GM20431 (cell line): ENCODE measurements around the gene SYNDIG1.

Experiments
- in situ Hi-C: fragments of 300-500 bp; cut with MseI, MboI; formaldehyde crosslinking; loops from one replicate; pipeline ENCODE4 v1.15.0; 2020; ENCODE audit warnings: low sequenced_read_pairs; ENCODE audit not compliant: unreplicated experiment

Gene SYNDIG1

DNA sequence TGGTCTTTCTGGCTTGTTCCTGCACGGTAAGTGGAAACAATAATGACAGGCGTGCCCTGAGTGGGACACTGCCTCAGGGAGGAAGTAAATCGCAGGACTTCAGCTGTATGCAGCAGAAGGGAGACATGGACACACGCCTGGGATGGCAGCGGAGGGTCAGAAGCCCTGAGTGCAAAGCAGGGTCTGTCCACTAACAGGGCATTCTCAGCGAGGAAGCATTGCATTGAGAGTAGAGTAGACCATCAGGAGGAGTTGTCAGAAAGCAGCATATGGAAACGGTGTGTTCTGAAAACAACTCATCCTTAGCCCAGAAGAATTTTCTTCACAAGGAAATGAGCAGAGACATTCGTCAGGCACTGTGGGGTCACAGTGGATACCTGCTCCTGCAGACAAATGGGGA lies 134.0 kb downstream of the SYNDIG1 start:
- in situ Hi-C loops, result no loop called here

DNA sequence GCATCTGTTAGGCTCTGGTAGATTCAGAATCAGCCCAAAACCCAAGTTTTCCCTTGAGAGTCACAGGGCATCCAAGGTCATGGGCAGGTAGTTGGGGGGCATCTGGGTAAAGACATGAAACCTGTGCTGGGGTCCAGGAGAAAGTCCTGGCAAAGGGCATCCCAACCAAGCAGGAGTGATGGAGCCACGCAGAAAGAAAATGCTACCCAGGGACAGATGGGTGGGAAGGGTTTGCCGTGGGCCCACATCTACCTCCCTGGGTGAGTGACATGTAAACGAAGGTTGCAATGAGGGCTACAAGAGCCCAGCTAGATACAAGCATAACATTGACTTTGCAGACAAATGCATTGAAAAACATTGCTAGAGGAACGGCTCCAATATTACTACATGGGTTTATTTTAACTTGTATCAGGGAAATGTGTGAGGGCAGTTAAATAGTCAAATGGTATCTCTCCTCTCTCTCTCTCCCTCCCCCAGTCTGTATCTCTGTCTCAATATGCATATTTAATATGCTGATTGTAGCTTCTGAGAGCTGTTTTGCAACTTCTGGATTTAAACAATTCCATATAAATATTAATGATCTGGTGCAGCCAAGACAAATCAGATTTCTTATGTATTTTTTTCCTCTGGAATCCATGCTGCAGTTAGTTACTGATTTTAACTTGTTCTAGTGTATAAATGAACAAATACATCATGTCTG lies 135.7 kb downstream of the SYNDIG1 start:
- in situ Hi-C loops, result no loop called here

DNA sequence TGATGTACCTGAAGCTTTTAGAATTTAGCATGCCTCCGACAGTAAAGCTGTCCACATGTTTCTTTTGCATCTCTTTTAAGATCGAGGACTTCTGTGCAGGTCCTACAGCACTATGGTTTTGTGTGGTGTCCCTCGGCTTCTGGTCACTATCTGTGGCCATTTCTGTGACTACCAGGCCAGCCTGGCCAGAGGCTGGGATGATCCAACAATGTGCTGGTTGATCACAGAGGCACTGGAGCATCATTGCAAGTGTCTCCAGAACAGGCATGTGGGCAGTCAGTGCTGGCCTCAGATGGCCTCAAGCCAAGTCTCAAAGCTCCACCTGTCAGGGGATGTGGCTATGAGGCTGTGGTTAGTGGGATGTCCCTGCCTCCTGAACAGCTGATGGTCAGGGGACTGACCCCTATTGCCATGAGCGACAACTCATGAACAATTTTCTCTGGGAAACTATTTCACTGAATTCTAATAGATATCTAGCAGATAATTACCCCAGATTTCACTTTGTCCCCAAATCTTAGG lies 136.6 kb downstream of the SYNDIG1 start:
- in situ Hi-C loops, result no loop called here

DNA sequence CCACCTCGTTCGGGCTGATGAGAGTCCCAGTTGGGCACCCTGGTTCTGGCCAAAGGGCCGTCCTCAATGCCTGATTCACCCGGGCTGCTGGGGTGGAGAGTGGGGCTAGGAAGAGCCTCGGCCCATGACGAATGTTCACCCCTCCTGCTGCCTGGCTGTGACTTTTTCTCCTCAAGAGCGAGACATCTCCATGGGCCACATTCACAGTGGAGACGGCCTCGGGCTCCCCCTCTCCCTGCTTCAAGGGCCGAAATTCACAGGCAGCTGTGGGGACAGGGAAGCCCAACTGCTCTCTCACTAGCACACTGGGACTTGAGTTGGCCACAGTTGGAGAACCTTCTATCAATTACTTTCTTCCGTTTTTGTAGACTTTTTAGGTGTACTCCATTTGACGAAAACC lies 138.0 kb downstream of the SYNDIG1 start:
- in situ Hi-C loops, result no loop called here

DNA sequence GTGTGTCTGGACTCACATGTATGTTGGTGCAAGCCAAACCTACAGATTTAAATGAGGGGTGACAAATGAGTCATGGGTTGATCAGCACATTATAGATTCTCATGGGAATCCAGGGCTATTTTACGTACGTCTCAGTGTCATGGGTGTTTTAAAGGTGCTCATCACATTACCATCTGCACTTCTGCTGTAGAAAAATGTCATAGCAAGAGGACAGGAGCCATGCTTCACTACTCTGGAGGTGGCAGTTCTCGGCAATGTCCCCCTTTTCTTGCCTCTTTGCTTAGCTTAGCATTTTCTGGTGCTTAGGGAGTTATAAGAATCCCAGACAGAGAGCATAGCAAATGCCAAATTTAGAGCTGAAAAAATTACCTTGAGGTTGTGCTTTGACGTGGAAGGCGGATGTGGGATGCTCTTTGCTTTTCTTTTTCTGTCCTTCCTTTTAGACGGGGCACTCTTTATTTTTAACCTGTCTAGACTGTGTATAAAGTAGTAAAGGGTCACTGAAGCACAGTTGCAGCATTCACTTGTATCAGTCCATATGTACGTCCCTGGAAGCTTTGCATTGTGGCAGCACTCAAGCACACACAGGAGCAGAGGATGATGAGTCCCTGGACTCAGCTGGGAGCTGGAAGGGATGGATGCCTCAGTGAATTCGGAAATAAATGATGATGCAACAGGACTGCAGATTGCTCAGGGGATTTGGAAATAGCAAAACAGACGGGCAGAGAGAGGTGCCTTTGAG lies 139.7 kb downstream of the SYNDIG1 start:
- in situ Hi-C loops, result no loop called here

DNA sequence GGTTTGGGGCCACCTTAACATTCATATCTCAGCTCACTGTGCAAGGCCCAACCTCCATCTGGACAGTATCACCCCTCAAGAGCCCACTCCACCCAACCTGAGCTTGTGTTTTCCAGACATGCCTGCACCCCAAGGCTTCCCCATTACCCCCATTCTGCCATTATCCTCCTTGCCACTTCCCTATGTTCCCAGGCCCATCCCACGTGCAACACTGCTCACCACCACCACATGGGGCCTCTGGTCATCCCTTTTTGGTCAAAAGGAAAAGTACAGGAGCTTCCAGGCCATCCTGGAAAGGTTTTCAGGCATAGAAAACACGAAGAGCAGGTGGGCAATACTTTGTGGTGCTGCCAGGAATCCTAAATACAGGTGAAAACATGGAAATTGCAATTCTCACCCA lies 140.3 kb downstream of the SYNDIG1 start:
- in situ Hi-C loops, result no loop called here

DNA sequence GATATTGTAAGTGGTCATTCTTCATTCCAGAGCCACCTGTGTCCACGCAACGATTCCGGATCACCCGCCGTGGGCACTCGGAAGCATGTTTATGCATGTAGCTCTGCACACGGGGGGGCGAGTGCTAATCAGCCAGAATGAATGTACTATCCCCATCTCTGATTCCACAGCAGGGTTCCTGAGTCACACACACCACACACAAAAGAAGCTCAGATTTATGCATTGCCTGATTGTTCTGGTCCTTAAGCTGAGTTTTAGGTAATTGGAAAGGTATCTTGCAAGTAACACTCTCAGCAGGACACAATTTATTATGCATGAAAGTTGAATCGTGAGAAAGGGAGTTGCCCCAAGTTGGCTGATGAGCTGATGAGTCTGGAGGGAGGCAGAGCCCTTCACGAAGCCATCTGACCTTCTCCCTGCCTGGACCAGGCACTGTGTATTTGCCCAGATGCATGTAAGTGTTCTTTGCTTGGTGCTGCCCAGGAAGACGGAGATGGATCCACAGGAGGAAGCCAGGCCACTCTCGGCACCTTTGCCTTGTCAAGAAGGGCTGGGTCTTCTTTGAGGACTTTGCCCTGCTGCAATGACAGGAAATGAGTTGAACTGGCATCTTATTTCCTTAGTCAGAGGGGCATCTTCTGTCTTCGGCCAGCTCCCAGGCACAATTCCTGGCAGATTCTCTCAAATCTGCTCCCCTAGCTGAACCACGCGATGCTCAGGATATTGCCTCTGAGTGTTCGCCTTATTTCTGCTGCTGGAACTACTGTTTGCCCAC lies 141.1 kb downstream of the SYNDIG1 start:
- in situ Hi-C loops, result no loop called here

DNA sequence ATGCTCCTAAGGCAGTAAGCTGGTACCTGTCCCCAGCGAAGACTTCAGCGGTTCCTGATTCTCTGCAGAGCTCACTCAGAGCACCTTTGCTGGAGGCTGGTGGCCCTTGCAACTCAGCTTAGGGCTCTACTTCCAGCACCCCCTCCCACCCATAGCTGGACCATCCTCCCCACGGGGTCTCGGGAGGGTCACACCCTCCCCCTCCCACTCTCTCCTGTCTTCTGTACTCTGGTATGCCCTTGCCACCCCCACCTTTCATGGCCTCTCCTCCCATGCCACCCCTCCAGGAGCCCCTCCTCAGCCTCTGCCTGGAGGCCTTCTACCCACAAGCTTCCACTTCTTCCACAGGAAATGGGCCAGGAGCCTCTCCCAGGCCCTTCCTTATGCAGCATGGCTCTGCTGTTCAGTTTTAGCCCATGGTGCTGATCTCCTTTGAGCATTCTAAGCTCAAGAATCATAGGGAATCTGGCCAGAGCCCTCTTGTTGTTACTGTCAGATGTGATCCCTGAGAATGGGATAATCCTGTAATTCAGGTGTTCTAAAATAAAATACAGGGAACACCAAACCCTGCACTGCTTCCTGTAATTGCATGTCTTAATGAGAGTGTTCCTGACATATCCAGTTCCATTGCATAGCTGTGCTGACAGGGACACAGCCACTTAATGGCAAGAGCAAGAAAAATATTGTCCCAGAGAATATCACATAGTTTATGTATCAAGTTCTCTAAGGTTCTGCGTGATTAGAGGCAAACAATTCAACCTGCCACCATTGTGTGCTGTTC lies 142.1 kb downstream of the SYNDIG1 start:
- in situ Hi-C loops, result no loop called here

DNA sequence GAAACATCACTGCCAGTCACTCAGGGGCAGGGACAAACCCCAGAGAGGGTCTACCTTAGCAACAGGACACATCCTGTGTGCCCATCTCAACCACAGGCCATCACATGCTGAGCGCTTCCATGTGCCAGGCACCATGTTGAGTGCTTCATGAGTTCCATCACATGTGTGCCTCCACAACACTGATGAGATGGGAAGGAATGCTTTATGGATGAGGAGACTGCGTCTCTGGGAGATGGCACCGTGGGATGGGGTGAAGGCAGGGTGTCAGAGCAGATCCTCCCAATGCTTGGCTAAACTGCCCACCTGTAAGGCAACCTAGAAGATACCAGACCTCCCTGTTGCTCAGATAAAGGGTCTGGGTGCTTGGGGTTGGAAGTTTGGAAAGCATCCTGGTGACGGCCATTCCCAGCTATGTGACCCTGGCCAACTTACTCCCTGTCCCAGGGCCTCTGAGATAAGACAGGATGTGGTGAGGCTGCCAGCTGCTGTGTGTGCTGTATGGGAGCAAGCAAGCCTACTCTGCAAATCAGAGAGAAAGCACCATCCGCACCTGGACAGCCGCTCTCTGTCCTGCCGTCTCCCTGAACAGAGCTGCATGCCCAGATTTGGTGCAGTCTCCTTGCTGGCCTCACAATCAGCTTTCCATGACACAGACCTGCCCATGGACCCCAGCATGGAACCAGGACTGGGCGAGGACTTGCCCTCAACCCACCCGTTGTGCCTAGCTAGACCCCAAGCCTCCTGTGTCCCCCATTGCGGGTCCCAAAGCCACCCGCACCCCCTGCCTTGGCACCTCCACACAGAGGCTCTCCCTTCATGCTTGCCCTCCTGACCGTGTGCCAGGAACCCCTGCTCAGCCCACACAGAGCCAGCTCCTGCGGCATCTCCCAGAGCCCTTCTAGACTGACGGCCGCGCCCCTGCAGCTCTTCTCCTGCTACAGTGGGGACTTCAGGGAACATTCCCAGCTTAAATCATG lies 143.7 kb downstream of the SYNDIG1 start:
- in situ Hi-C loops, result no loop called here

DNA sequence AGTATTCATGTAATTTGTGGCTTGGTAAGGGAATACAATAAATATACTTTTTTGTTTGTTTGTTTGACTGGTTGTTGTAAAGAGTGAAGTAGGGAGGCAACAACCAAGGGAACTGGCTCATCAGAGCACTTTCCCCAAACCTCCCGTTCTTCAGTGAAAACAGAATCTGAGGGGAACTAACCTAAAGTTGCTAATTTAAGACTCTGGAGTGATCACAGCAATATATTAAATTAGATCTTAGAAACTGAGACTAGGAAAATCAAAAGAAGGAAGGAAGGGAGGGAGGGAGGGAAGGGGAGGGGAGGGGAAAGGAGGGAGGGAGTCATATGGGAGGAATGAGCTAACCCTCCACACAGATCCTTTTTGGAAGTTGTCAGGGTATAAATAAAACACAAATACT lies 144.9 kb downstream of the SYNDIG1 start:
- in situ Hi-C loops, result no loop called here

DNA sequence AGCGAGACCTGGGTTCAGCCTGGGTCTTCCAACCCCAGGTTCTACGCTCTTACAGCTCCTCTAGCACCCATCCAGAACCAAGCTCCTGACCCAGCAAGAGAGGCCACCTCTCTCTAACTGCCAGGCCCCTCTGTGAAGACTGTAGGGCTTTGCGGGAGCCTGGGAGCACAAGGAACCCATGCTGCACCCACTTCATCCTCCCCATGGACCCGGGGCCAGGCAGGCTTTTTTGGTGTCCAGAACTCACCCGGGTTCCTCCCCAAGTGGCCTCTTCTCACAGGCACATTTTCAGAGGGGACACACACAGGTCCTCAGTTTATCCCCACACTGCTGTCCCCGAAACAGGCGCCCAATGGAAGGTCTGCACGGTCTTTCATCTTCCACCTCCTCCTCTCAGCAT lies 145.9 kb downstream of the SYNDIG1 start:
- in situ Hi-C loops, result no loop called here

DNA sequence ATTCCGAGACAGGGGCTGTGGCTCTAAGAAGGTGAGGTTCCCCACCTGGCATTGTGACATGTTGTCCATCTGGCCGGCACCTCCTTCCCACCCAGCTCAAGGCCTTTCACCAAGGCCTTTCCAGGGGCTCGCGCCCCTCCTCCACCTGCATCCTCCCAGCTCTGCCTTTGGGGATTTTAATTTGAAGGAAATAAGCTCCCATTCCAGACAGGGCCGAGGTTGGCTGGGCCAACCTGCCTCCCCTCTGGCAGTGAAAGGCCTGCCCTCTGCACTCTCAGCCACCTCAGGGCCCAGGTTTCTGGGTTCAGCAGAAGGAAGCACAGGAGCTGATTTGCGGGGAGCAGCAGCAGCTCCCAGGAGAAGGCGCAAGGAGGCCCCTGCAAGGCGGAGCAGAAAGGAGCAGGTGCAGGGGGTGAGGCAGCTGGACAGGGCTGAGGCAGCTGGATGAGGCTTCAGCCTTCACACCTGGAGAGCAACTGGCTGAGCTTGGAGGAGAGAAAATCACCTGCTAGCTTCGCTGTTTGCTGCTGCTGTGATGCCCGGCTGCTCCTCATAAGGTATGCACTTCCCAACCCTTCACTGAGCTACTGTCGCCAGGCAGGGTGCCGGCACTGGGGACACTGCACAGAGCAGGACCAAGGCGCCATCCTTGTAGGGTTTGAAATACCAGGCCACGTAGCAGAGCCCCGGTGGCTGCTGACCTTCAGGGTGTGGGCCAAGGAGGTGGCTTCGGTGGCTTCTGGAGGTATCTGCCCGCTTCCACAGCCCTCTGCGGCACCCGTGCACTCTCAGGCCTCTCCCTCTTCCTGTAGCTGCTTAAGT lies 147.0 kb downstream of the SYNDIG1 start:
- in situ Hi-C loops, result no loop called here

DNA sequence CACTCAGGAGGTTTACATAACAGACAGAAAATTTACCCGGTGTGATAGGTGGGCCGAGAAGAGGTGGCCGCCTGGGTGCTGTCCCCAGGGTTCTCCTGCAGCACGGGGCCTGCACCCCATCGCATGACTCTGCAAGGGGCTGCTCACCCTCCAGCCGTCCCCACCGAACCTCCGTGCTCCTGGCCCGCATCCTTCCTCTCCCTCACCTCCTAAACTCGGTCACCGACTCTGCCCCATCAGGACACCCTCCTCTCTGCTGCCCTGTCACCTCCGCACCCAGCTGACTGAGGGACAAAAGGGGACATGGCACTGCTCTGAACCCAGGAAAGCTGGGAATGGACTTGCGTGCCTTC lies 147.6 kb downstream of the SYNDIG1 start:
- in situ Hi-C loops, result no loop called here

DNA sequence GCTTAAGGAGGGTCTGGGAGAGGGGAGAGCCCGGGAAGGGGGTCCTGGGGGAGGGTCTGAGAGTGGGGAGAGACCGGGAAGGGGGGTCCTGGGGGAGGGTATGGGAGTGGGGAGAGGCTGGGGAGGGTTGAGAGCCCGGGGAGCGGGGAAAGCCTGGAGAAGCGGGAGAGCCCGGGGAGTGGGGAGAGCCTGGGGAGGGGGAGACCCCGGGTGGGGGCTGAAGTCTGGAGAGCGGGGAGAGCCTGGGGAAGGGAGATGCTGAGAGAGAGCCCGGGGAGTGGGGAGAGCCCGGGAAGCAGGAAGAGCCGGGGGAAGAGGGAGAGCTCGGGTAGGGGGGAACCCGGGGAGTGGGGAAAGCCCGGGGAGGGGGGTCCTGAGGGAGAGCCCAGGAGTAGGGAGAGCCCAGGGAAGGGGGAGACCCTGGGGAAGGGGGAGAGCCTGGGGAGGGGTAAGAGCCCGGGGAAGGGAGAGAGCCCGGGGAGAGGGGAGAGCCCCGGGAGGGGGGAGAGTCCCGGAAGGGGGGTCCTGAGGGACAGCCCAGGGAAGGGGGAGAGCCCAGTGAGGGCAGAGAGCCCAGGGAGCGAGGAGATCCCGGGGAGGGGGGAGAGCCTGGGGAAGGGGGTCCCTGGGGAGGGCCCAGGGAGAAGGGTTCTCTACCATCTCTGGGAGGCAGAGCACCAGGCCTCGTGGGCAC lies 148.5 kb downstream of the SYNDIG1 start:
- in situ Hi-C loops, result no loop called here

DNA sequence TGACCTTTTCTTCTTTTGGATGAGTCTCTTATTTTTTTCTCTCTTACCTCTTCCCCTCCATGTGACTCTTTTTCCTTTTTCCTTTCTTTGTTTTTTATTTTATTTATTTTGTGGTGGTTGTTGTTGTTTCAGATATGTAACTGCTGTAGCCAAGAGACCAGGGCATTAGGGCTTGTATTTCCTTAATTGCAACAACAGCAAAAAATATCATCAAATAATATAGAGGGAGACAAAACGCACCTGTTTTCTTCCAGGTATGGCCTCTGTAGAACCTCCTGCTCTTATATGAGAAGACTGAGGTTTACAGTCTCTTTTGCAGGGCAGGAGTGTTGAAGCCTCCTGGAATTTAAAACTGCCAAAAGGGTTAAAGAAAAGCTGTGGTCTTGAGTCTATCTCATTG lies 149.3 kb downstream of the SYNDIG1 start:
- in situ Hi-C loops, result no loop called here

DNA sequence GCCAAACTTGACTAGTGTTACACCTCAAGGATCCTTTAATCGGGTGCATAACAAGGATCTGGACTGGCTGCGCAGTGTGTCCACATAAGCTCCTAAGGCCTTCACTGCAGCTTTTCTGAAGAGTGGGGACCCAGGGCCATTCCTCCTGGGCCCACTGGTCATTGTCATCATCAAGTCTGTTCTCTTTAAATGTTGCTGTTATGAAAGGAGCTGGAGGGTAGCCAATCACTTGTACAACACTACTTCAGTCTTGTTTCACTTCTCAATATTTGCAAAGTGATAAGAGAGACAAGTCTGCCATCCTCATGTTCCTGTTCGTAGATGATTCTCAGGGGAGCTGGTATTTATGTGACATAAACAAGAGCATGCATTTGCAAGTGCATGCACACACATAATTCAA lies 149.8 kb downstream of the SYNDIG1 start:
- in situ Hi-C loops, result no loop called here

DNA sequence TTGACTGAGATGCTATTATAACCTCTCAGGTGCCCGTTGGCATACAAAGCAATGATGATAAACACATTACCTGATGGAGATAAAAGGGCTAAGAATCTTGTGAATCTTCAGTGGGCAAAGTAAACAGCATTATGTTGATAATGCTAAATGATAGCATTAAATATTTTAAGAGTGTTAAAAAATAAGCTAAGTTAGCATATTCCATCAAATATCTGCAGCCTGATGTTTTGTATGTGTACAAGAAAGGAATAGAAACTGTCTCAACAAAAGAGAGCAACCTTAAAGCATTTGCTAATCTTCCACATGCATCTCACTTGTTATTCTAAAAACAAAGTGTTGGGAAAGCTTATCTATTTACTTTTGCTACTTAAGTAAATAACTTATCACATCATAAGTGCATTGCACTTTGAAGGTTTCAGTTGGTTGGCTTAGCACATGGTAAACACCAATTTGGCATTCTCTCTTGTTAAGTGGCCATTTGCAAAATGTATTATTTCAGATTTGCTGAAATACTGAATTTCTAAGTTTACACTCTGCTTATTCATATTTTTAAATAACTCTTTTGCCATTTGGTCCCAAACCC lies 151.6 kb downstream of the SYNDIG1 start:
- in situ Hi-C loops, result no loop called here
